Activated CD8-positive, alpha-beta T cell treated with anti-CD3 and anti-CD28 coated beads, Interleukin-2, amount 10 ng/mL, durations not matched to agents 7 days and 5 days (primary cell): ENCODE data around the gene WNT3A. TPM values are rescaled to one million over a fixed set of nuclear protein-coding genes. Genes with fewer than 3 reads are reported as not detected.

ENCODE experiments used
- ATAC-seq: fragments of 150-1000 bp; cut with Tn5 transposase; one replicate; pipeline ENCODE4 v1.10.0; 2021; ENCODE audit warnings: moderate library complexity
- CTCF ChIA-PET: fragments of 350-600 bp; sonication (Branson Sonifier 250); formaldehyde crosslinking; loops from one replicate; lab custom pipeline; 2021; ENCODE audit warnings: antibody characterized with exemption; lab: Charles Lee
- POLR2A ChIA-PET: fragments of 350-600 bp; sonication (Branson Sonifier 250); formaldehyde crosslinking; loops from one replicate; lab custom pipeline; 2021; ENCODE audit warnings: antibody characterized with exemption; lab: Charles Lee
- DNase-seq: peaks from one replicate; pipeline ENCODE4 v3.0.0-alpha.2; 2020
- H3K27ac Mint-ChIP-seq: one replicate; pipeline ENCODE4 v1.8.0; 2021; ENCODE audit warnings: mild to moderate bottlenecking, mixed read lengths
- H3K27me3 Mint-ChIP-seq: one replicate; pipeline ENCODE4 v1.8.0; 2021; ENCODE audit warnings: low read depth, mixed read lengths
- H3K36me3 Mint-ChIP-seq: one replicate; pipeline ENCODE4 v1.8.0; 2021; ENCODE audit warnings: low read depth, mixed read lengths
- H3K4me1 Mint-ChIP-seq: one replicate; pipeline ENCODE4 v1.8.0; 2021; ENCODE audit warnings: low read depth, mixed read lengths
- H3K4me3 Mint-ChIP-seq: one replicate; pipeline ENCODE4 v1.8.0; 2021; ENCODE audit warnings: mild to moderate bottlenecking, mixed read lengths
- H3K9me3 Mint-ChIP-seq: one replicate; pipeline ENCODE4 v1.8.0; 2022; ENCODE audit warnings: mixed read lengths; ENCODE audit not compliant: insufficient read depth
- microRNA-seq: library from miRNA; unstranded; fragments of <30 nt; microRNA quantifications from one replicate; pipeline ENCODE4 v1.2.0, GENCODE V29; 2022
- total RNA-seq, 2 experiments: library from RNA; stranded (reverse); gene quantifications; one replicate each; pipeline ENCODE4 v1.2.3, GENCODE V29; 2021

WNT3A gene
- total RNA-seq, 2 experiments from 2014 or later: not detected

GRCh38 chr1:228106800-228107054 lies 99.9 kb downstream of the WNT3A start:
- Mint-ChIP-seq H3K4me1 (peaks cover 51% of the 10 kb centered on the region), H3K9me3 (no peaks in the 10 kb centered on the region), H3K36me3 (peaks cover 13% of the 10 kb centered on the region), H3K4me3 (no peak overlapping the region), H3K27ac (no peak overlapping the region), H3K27me3 (no peaks in the 10 kb centered on the region)
- DNase-seq (no peak), ATAC-seq (no peak)
- ChIA-PET POLR2A (interaction anchor here (0.8 to 2.8 kb wide), 3 partner anchors 24 to 351 kb away, joined by 3 to 11 read pairs (median 3); partner anchors contain the start of gene ARF1), CTCF (interaction anchor here (0.9 to 1.8 kb wide), 3 partner anchors 26 to 60 kb away, joined by 3 to 7 read pairs (median 4); no protein-coding TSS in a partner anchor)

- Mint-ChIP-seq H3K27me3 (no peaks in the 10 kb centered on the region), H3K9me3 (no peaks in the 10 kb centered on the region), H3K4me3 (peak overlapping the region; percentile 92), H3K36me3 (peaks cover 13% of the 10 kb centered on the region), H3K4me1 (peaks cover 51% of the 10 kb centered on the region), H3K27ac (peak overlapping the region; percentile 96)
- POLR2A ChIA-PET: interaction anchor here (1.1 to 2.8 kb wide), 2 partner anchors 25 to 64 kb away, joined by 3 to 11 read pairs; partner anchors contain the start of gene ARF1
- DNase-seq (no peak), ATAC-seq (no peak)
- CTCF ChIA-PET: no interaction called here
These were observed 100.8 kb downstream of the WNT3A start for GRCh38 chr1:228107636-228108035.

- Mint-ChIP-seq H3K9me3 (no peaks in the 10 kb centered on the region), H3K4me3 (peak overlapping the region; percentile 92), H3K27me3 (no peaks in the 10 kb centered on the region), H3K4me1 (peaks cover 51% of the 10 kb centered on the region), H3K27ac (peak overlapping the region; percentile 96), H3K36me3 (peaks cover 13% of the 10 kb centered on the region)
- ChIA-PET POLR2A (interaction anchor here (0.7 to 2.8 kb wide), 6 partner anchors 26 to 357 kb away, joined by 3 to 16 read pairs (median 4); partner anchors contain the start of gene ARF1), CTCF (no interaction called here)
- DNase-seq (no peak), ATAC-seq (no peak)
These were observed 101.4 kb downstream of the WNT3A start for GRCh38 chr1:228108055-228108690.

GRCh38 chr1:228108742-228109072 lies 101.9 kb downstream of the WNT3A start:
- H3K27ac Mint-ChIP-seq: peak overlapping the region; percentile 96
- ATAC-seq (peak; percentile 5), DNase-seq (no peak)
- H3K9me3 Mint-ChIP-seq: no peaks in the 10 kb centered on the region
- no peaks in the 10 kb centered on the region for H3K27me3 Mint-ChIP-seq
- peak overlapping the region; percentile 92 for H3K4me3 Mint-ChIP-seq
- ChIA-PET POLR2A (interaction anchor here (0.7 to 2.8 kb wide), 5 partner anchors 26 to 356 kb away, joined by 3 to 16 read pairs (median 3); partner anchors contain the start of gene ARF1), CTCF (interaction anchor here (1.5 kb wide), 1 partner anchor 10 kb away, joined by 4 read pairs; no protein-coding TSS in a partner anchor)
- H3K4me1 Mint-ChIP-seq: peaks cover 47% of the 10 kb centered on the region
- peaks cover 13% of the 10 kb centered on the region for H3K36me3 Mint-ChIP-seq

- CTCF ChIA-PET: interaction anchor here (0.7 to 1.5 kb wide), 4 partner anchors 9 to 56 kb away, joined by 3 to 4 read pairs (median 4); no protein-coding TSS in a partner anchor
- DNase-seq: peak; percentile 98
- H3K9me3 Mint-ChIP-seq: no peaks in the 10 kb centered on the region
- peak within 1 kb of the TSS; percentile 96 for H3K27ac Mint-ChIP-seq
- POLR2A ChIA-PET: interaction anchor here (0.8 to 2.8 kb wide), 9 partner anchors 9 to 356 kb away, joined by 3 to 16 read pairs (median 4); partner anchors contain the start of gene ARF1
- peaks cover 41% of the 10 kb centered on the region for H3K4me1 Mint-ChIP-seq
- ATAC-seq: peak; percentile 95
- H3K36me3 Mint-ChIP-seq: peaks cover 12% of the 10 kb centered on the region
- H3K4me3 Mint-ChIP-seq: peak within 1 kb of the TSS; percentile 92
- H3K27me3 Mint-ChIP-seq: no peaks in the 10 kb centered on the region
These were observed 102.5 kb downstream of the WNT3A start, which contains the start of gene MRPL55 for GRCh38 chr1:228109073-228109961. TSS of gene MRPL55 (minus strand) at chr1:228109299. CDS start at chr1:228108260, 1,039 bp downstream.

- no peaks in the 10 kb centered on the region for H3K27me3 Mint-ChIP-seq
- ATAC-seq (no peak), DNase-seq (no peak)
- peaks cover 9% of the 10 kb centered on the region for H3K36me3 Mint-ChIP-seq
- peak overlapping the region; percentile 92 for H3K4me3 Mint-ChIP-seq
- ChIA-PET CTCF (interaction anchor here (0.8 to 1.5 kb wide), 4 partner anchors 9 to 55 kb away, joined by 3 to 6 read pairs (median 4); no protein-coding TSS in a partner anchor), POLR2A (interaction anchor here (0.8 to 2.8 kb wide), 7 partner anchors 9 to 355 kb away, joined by 3 to 16 read pairs (median 4); partner anchors contain the start of gene ARF1)
- no peaks in the 10 kb centered on the region for H3K9me3 Mint-ChIP-seq
- H3K4me1 Mint-ChIP-seq: peaks cover 34% of the 10 kb centered on the region
- H3K27ac Mint-ChIP-seq: peak overlapping the region; percentile 96
These were observed 103.2 kb downstream of the WNT3A start for GRCh38 chr1:228109962-228110488.

GRCh38 chr1:228110556-228110955 lies 103.8 kb downstream of the WNT3A start:
- DNase-seq (no peak), ATAC-seq (no peak)
- Mint-ChIP-seq H3K4me1 (peaks cover 31% of the 10 kb centered on the region), H3K36me3 (peaks cover 9% of the 10 kb centered on the region), H3K27ac (no peak overlapping the region), H3K4me3 (peak overlapping the region; percentile 92), H3K9me3 (no peaks in the 10 kb centered on the region), H3K27me3 (no peaks in the 10 kb centered on the region)
- ChIA-PET CTCF (interaction anchor here (1.3 to 1.5 kb wide), 2 partner anchors 13 to 20 kb away, joined by 4 to 6 read pairs; no protein-coding TSS in a partner anchor), POLR2A (interaction anchor here (2.1 to 2.8 kb wide), 2 partner anchors 27 to 28 kb away, joined by 12 to 16 read pairs; partner anchors contain the start of gene ARF1)

Small RNA genes within 50 kb of the gene (microRNA-seq; reads per million reads assigned to microRNA genes)
- 2.3 reads per million for gene MIR3620

Other genes starting within 250 kb of the WNT3A start
- gene PRSS38, start 191.3 kb upstream of the WNT3A start, total RNA-seq: not detected
- not detected for gene WNT9A, start 59.1 kb upstream of the WNT3A start, total RNA-seq
- gene ARF1, start 75.7 kb downstream of the WNT3A start, total RNA-seq: 100 to 1,000 TPM; 313 to 322 TPM
- gene C1orf35, start 96.3 kb downstream of the WNT3A start, total RNA-seq: 10 to 100 TPM; 24.7 to 25.6 TPM
- gene MRPL55, start 102.3 kb downstream of the WNT3A start, total RNA-seq: 10 to 100 TPM; 51.1 to 60.7 TPM
- 100 to 1,000 TPM; 339 to 344 TPM for gene GUK1, start 133.3 kb downstream of the WNT3A start, total RNA-seq
- 1 to 10 TPM; 4.1 to 4.4 TPM for gene GJC2, start 142.9 kb downstream of the WNT3A start, total RNA-seq
- 1 to 10 TPM; 7.5 to 8.9 TPM for gene IBA57, start 158.8 kb downstream of the WNT3A start, total RNA-seq
- gene OBSCN, start 201.0 kb downstream of the WNT3A start, total RNA-seq: 10 to 100 TPM; 12.3 to 14.4 TPM